ENCODE measurements around the gene CTDSPL. TPM values are rescaled to one million over a fixed set of nuclear protein-coding genes. Genes with fewer than 3 reads are reported as not detected.

CTDSPL gene
- total and polyA plus RNA-seq, 4 donors: 8.4 to 17.2 (median 14.2) TPM

- Histone ChIP-seq H3K27me3 (ENCODE audit: control insufficient read depth in 4 of 4, insufficient read depth in 4 of 4, low read length in 3 of 4) (no peaks in the 10 kb centered on the region), H3K27ac (ENCODE audit: low read depth in 1 of 2, low read length in 2 of 2) (no peak overlapping the region), H3K9ac (ENCODE audit: low read depth in 1 of 2, low read length in 2 of 2) (no peak overlapping the region), H3K4me1 (ENCODE audit: control insufficient read depth in 4 of 4, insufficient read depth in 4 of 4, low read length in 3 of 4) (no peaks in the 10 kb centered on the region), H3K9me3 (ENCODE audit: control insufficient read depth in 4 of 4, low read length in 3 of 4) (no peaks in the 10 kb centered on the region), H3K4me3 (ENCODE audit: low read depth in 1 of 3, low read length in 3 of 3) (no peak overlapping the region), H3K36me3 (ENCODE audit: control insufficient read depth in 4 of 4, insufficient read depth in 3 of 4, low read depth in 1 of 4, low read length in 3 of 4) (no peaks in the 10 kb centered on the region)
- WGBS: 72% methylated on average over 4 of the region's 4 CpGs
- DNase-seq (ENCODE audit: low spot score): no peak
- TF ChIP-seq SP1 (IDR thresholded peaks at IDR 0.05): no peak
- TF ChIP-seq CTCF (IDR thresholded peaks at IDR 0.05; ENCODE audit: low read depth, low read length, missing input control): no peak
- TF ChIP-seq YY1 (IDR thresholded peaks at IDR 0.05): no peak
- TF ChIP-seq RAD21 (IDR thresholded peaks at IDR 0.05): no peak
- TF ChIP-seq, protein P1, sequence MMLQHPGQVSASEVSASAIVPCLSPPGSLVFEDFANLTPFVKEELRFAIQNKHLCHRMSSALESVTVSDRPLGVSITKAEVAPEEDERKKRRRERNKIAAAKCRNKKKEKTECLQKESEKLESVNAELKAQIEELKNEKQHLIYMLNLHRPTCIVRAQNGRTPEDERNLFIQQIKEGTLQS (IDR thresholded peaks at IDR 0.05): no peak
- TF ChIP-seq, protein P2, sequence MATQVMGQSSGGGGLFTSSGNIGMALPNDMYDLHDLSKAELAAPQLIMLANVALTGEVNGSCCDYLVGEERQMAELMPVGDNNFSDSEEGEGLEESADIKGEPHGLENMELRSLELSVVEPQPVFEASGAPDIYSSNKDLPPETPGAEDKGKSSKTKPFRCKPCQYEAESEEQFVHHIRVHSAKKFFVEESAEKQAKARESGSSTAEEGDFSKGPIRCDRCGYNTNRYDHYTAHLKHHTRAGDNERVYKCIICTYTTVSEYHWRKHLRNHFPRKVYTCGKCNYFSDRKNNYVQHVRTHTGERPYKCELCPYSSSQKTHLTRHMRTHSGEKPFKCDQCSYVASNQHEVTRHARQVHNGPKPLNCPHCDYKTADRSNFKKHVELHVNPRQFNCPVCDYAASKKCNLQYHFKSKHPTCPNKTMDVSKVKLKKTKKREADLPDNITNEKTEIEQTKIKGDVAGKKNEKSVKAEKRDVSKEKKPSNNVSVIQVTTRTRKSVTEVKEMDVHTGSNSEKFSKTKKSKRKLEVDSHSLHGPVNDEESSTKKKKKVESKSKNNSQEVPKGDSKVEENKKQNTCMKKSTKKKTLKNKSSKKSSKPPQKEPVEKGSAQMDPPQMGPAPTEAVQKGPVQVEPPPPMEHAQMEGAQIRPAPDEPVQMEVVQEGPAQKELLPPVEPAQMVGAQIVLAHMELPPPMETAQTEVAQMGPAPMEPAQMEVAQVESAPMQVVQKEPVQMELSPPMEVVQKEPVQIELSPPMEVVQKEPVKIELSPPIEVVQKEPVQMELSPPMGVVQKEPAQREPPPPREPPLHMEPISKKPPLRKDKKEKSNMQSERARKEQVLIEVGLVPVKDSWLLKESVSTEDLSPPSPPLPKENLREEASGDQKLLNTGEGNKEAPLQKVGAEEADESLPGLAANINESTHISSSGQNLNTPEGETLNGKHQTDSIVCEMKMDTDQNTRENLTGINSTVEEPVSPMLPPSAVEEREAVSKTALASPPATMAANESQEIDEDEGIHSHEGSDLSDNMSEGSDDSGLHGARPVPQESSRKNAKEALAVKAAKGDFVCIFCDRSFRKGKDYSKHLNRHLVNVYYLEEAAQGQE (IDR thresholded peaks at IDR 0.05): no peak
- TF ChIP-seq ZBTB33 (IDR thresholded peaks at IDR 0.05): no peak
- no peak for TF ChIP-seq JUND (IDR thresholded peaks at IDR 0.05)
- TF ChIP-seq GABPA (IDR thresholded peaks at IDR 0.05 in 1 of 2, conservative IDR thresholded peaks at IDR 0.05 in 1 of 2): no peak
Measured at GRCh38 chr3:37847689-37848088, 14.0 kb upstream of the CTDSPL start.

GRCh38 chr3:37849146-37849923, 12.3 kb upstream of the CTDSPL start:
- TF ChIP-seq RAD21 (IDR thresholded peaks at IDR 0.05) (no peak), JUND (IDR thresholded peaks at IDR 0.05) (no peak), RXRA (IDR thresholded peaks at IDR 0.05) (no peak), HNF4A (conservative IDR thresholded peaks at IDR 0.05) (no peak), FOXA2 (IDR thresholded peaks at IDR 0.05) (no peak), CTCF (IDR thresholded peaks at IDR 0.05; ENCODE audit: low read depth, low read length, missing input control) (no peak), GABPA (IDR thresholded peaks at IDR 0.05 in 1 of 2, conservative IDR thresholded peaks at IDR 0.05 in 1 of 2) (no peak), FOXA1 (IDR thresholded peaks at IDR 0.05) (no peak), SP1 (IDR thresholded peaks at IDR 0.05) (no peak)
- TF ChIP-seq, protein P1 (IDR thresholded peaks at IDR 0.05): no peak
- TF ChIP-seq, protein P2 (IDR thresholded peaks at IDR 0.05): no peak
- H3K9ac ChIP-seq (ENCODE audit: low read depth in 1 of 2, low read length in 2 of 2): no peak overlapping the region
- H3K27me3 ChIP-seq (ENCODE audit: control insufficient read depth in 4 of 4, insufficient read depth in 4 of 4, low read length in 3 of 4): no peaks in the 10 kb centered on the region
- no peak overlapping the region for H3K27ac ChIP-seq (ENCODE audit: low read depth in 1 of 2, low read length in 2 of 2)
- no peaks in the 10 kb centered on the region for H3K4me1 ChIP-seq (ENCODE audit: control insufficient read depth in 4 of 4, insufficient read depth in 4 of 4, low read length in 3 of 4)
- 96% methylated on average over 11 of the region's 11 CpGs for whole genome bisulfite sequencing
- H3K9me3 ChIP-seq (ENCODE audit: control insufficient read depth in 4 of 4, low read length in 3 of 4): no peaks in the 10 kb centered on the region
- H3K36me3 ChIP-seq (ENCODE audit: control insufficient read depth in 4 of 4, insufficient read depth in 3 of 4, low read depth in 1 of 4, low read length in 3 of 4): no peaks in the 10 kb centered on the region
- DNase-seq (ENCODE audit: low spot score): no peak
- H3K4me3 ChIP-seq (ENCODE audit: low read depth in 1 of 3, low read length in 3 of 3): no peak overlapping the region
